ENCODE data around the gene HTRA2.

Gene HTRA2

DNA sequence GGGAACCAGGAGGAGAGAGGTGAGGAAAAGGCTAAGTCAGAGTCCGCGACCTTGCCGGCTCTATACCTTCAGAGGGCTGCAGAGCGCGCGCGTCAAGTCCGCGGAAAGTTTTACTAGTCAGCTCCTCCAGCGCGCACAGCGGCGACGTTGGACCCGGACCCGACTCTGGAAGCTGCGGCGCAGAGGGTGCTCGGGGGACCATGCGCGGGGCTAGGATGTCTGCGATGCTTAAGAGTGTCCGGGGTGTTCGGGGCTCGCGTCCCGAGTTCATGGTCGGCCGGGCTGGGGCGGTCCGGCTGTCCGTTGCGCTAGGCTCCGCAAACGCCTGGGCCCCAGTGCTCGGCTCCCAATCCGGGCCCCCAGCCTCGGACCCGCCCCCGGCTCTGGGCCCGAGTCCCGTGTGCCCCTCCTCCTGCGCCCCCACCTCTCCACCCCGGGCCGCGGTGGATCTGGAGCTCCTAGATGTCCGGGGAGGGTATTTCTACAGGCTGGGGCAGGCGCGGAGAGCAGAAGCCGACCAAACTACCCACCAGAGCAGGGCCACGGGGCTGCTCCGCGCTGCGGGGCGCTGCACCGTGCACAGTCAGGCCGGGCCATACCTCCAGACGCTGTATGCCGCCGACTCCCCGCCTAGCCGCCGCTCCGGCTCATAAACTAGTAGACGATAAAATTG lies 30.3 kb upstream of the HTRA2 start, which contains the start of gene LBX2:
TSS of gene LBX2 (minus strand) at position 337 of the 673 bp plus-strand sequence. CDS start at position 271, 66 bp downstream.
- in situ Hi-C loops (cut with MboI; ENCODE audit: low pct_unique_long_range_greater_than_20kb, low sequenced_read_pairs): no loop called here
- DNase-seq: no peak

DNA sequence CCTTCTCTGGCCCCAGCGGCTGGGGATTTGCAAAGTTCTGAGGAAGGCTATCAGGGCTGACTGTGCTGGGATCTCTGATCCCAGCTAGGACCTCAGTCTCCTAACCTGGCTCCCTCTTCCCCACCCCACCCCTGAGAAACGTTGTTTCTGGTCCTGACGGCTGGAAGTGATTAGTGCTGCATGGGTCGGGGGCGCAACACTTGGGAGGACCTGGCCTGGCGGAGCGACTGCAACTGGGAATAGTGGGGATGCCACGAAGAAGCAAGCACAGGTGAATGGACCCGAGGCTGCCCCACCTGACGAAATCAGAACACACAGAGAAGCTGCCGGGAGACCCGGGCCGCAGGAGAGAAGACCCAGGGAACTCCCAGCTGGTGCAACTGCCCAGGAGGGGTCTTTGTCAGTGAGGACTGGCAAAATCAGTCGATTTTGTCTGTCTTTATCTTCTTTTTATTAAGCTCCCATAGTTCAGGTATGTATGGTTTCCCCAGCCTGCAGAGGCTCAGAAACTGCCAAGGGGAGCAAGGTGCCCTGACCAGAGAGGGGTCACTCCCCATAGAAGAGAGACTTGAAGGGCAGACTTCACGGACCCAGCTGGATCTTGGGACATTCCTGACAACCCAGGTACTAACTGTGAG lies 29.7 kb upstream of the HTRA2 start:
- no peak for DNase-seq
- in situ Hi-C loops (cut with MboI; ENCODE audit: low pct_unique_long_range_greater_than_20kb, low sequenced_read_pairs): no loop called here

DNA sequence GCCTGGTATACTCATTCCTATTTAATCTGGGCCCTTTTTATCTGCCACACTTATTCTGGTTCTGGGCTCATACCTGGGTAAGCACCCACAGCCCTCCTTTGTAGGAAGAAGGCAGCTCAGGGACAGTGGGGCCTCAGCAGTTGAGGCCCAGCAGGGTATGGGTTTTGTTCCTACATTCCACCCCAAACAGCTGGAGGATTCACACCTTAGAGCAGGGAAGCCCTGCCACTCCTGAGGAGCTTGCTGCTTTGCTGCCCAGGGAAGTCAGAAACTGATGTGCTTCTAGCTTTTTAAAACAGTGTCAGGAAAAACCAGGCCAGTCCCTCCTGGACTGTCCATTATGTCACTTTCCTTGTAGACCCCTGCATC lies 29.2 kb upstream of the HTRA2 start:
- in situ Hi-C loops (cut with MboI; ENCODE audit: low pct_unique_long_range_greater_than_20kb, low sequenced_read_pairs): no loop called here

DNA sequence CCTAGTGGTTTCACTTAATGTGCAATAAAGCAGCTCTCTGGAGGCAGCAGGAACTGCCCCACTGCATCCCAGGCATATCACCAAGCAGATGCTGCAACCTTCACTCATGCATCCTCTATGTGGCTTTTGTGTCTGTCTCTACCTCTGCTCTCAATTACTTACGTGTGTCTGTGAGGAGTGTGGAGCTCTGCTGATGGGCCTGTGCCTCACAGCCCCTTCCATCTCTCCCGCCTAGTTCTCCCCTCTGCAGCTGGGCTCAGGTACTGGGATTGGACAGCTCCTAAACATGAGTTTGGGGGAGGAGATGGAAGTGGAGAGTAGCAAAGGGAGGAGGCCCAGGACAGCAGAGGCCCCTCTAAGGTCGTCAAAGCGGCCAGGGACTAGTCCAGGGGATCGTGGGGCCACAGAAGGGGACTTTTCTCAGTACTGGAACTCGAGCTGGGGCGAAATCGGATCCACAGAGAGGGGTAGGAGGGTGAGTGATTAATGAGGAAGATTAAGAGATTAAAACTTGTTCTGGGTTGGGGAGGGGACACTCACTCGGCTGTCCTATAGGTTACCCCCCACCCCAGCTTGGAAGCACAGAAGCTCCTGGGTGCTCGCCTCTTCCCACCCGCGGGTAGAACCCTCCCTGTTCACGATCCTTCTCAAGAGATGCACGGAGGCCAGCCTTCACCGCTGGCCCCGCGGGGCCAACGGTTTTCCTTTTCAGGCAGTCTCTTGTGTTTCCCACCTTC lies 28.2 kb upstream of the HTRA2 start:
- no peak for DNase-seq
- in situ Hi-C loops (cut with MboI; ENCODE audit: low pct_unique_long_range_greater_than_20kb, low sequenced_read_pairs): no loop called here

More for the DNA sequence above, 29.2 kb upstream of the HTRA2 start:
- no peak for DNase-seq

DNA sequence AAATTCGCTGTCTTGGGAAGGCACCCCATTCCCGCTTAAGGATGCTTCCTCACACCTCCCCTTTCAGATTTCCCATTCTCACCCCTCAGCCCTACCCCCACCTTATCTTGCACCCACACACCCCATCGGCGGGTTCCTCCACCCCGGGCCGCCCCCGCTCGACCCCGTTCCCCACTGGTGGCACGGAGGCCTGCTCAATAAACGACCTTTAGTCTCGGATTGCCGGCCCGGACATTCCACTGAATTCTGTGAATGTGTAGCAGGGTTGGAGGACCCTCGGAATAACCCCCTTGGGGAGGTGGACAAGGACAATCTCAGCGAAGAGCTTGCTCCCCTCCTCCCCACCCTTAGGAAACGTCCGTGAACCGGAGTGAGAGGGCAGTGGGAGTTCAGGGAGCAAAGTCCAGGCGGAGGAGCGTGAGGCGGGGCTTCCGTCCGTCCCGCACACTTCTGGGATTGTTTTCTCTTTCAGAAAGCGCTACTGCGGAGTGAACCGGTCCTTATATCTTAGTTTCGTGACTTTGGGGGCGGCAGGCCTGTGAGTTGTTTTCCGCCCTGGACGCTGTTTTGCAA lies 27.5 kb upstream of the HTRA2 start:
- no peak for DNase-seq
- in situ Hi-C loops (cut with MboI; ENCODE audit: low pct_unique_long_range_greater_than_20kb, low sequenced_read_pairs): no loop called here

DNA sequence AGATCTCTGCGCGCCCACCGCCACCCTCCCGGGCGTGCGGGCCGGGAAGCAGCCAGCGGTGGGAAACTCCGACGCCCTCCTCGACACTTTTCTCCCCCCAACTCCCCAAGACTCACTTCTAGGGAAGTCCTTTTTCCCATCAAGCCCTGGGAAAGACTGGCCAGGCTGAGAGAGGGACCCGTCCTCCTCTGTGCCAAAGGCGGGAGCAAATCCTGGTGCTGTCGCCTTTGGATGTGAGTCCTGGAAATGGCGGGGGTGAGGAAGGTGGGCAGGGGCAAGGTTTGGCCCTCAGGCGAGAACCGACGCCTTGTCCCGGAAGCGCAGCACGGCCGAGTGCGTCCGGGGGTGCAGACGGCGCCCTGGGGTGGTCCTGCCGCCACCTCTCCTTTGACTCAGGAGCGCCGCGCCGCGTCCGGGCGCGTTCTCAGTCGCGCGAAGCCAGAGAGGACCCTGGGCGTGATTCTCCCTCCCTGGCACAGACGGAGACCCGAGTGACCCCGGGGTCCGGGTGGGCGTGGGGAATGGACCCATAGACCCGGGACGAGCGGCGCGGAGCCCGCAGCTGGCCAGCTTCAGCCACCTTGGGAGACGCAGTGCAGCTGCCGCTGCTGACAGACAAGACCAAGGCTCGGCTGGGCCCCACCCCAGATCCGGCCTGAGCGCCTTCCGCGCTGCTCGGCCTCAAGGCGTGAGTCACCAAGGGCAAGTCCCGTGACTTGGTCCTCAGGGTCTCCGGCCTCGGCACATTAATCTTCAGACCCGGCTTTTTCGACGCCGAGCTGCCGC lies 26.8 kb upstream of the HTRA2 start:
- in situ Hi-C loops (cut with MboI; ENCODE audit: low pct_unique_long_range_greater_than_20kb, low sequenced_read_pairs): no loop called here
- no peak for DNase-seq

DNA sequence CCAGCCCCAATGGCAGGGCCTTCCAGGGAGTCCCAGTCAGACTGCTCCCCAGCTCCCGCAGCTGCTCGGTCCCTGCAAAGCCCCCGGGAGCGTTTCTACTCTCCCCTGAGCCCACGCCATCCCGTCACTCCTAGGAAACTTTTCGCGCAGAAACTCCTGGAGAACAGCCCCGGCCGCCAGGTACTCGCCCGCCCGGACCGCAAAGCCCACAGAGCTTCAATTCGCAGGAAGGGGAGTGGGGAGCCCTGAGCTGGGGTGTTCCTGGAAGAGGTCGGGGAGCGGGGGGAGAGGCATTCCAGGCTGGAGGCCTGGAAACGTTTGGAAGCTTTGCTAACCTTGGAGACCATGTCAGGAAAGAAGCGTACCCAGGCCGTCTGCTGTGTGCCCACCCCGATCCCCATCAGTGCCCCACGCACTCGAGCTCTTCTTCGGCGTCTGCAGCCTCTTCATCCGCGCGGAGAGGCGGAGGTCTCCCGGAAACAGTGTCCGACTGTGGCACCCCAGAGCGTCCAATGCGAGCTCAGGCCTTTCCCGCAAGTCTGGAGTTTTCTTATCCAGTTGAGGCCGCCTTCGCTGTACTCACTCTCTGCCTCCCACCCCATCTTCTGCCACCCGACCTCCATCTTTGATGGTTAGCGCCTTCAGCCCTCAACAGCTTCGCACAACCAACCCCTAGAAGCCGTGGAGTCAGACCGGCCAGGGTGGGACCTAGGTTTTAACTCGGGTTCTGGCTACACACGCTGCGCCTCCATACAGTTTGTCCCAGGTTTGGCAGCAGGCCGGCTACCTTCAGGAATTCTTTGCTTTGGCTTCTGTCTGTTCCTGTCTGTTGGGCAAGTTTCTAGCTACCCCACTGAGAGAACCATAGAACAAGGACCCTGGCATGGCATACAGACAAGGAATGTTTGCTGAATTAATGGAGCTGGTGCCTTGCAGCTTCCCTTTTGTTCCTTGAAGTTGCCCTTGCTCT lies 25.9 kb upstream of the HTRA2 start:
- in situ Hi-C loops (cut with MboI; ENCODE audit: low pct_unique_long_range_greater_than_20kb, low sequenced_read_pairs): no loop called here
- DNase-seq: no peak

DNA sequence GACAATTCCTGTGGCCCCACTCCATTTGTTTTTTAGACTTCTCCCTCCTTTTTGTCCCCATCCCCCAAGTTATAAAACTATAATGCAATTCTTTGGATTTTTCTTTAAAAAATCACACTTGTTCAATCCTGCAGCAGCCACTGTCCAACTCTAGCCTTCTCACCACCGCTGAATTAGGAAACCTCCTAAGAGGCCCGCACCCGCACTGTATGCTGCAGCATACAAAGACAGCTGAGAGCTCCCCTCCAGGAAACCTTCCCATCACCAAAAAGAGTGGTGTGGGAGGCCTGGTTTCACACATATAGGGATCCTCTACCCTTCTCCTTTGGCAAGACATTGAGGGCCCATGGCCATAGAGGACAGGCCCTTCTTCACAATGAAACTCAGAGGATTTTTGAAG lies 25.1 kb upstream of the HTRA2 start:
- no peak for DNase-seq
- in situ Hi-C loops (cut with MboI; ENCODE audit: low pct_unique_long_range_greater_than_20kb, low sequenced_read_pairs): no loop called here

DNA sequence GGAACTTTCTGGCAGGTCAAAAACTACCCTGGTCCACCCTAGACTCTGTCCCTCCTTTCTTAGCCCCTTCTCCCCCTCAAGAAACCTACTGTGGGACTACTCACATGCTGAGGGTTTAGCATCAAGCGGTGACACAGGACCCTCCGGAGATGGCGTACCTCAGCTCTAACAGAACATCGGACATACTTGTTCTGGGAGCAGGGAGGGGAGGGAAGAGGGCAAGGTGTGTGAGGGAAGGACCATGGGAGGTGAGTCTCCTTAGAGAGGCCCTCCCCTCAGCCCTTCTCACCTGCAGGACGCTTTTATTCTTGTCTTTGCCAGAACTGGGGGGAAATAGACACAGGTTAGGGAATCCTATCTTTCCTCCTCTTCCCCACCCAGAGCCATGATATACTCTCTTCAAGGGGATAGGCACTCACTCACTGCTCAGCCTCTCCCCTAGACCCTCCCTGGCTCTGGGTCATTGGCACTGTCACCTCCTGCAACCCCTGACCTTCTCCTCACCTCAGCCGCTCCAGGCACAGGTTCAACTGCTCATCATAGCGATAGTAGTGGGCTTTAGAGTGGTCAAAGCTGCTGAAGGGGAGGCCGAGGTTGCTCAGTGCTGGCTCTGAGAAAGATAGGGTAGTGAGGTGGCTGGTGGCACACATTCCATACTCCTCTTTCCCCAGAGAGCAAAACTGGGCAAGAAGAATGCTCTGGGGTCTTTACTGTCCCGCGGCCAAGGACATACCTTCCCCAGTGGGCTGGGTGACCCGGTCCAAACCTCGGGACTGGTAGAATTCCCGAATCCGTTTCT lies 24.1 kb upstream of the HTRA2 start:
- in situ Hi-C loops (cut with MboI; ENCODE audit: low pct_unique_long_range_greater_than_20kb, low sequenced_read_pairs): no loop called here
- DNase-seq: no peak

DNA sequence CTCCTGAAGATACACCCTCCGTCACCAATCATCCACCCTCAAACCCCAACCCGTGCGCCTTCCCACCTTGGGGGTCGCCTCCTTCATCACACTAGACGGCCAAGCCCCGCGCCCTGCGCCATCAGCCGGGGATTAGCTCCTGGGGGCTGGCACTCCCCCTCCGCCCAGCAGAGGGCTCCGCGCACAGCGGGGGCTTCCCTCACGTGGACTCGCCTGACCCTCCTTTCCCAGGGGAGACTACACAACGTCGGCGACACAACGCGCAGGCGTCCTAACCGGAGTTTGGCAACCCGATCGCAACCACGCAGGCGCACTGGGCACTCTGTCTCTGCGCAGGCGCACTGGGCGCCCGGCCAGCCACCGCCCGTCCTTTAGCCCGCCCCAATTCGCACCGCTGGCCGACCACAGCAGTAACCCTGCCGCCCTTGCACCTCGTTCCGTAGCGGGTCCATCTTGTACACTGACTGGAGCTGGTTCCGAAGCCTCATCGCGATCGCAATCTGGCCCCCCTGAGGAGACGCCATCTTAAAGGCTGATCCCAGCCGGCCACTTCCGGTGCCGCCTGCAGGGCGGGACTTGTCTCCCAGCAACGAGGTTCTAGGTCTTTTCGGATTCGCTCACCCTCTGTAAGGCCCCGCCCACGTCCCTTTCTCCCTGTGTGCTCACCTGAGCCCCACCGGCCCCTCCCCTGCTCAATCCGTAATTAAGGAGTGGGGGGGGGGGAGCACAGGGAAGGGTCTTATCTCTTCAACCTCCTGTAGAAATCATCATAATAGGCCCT lies 22.4 kb upstream of the HTRA2 start, which contains the start of gene PCGF1:
TSS of gene PCGF1 (minus strand) at position 551 of the 781 bp plus-strand sequence. CDS start at position 524, 27 bp downstream.
- DNase-seq: peak; percentile 97
- in situ Hi-C loops (cut with MboI; ENCODE audit: low pct_unique_long_range_greater_than_20kb, low sequenced_read_pairs): no loop called here

DNA sequence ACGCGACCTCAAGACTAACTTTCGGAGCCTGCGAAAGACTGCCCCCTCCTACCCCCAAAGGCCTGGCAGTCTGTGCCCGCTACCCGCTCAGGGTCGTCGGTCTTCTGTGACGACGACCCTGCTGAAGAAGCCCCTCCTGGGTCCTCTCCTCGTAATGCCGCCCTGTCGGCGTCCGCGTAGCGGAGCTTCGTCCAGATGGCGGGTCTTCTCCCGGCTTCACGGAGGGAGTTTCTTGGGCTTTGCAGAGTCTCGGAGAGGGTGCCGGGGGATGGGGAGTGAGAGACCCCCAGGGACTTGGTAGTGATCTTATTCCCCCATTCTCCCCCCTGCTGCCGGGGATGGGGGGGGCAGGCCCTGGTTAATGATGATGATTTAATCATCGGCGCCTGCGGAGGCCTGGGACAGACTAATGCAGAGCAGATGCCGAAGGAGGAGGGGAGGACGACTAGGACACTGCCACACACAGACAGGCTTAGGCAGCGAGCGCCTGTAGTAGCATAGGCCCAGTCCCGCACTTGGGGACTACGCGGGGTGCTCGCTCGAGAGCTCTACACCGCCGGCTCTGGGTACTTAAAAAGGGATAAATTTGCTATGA lies 21.7 kb upstream of the HTRA2 start:
- in situ Hi-C loops (cut with MboI; ENCODE audit: low pct_unique_long_range_greater_than_20kb, low sequenced_read_pairs): no loop called here
- DNase-seq: no peak

DNA sequence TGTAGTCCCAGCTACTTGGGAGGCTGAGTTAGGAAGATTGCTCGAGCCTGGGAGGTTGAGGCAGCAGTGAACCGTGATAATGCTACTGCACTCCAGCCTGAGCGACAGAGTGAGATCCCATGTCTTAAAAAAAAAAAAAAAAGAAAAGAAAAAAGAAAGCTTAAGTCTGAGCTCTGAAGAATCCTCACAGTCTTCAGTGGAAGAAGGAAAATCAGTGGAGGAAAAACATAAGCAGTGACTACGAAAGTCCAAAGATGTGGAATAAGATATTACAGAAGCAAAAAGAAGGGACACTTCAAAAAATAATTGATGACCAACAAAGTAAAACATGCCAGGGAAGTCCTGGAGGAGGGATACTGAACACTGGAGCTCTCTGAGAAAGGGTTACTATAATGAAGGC lies 19.5 kb upstream of the HTRA2 start:
- in situ Hi-C loops (cut with MboI; ENCODE audit: low pct_unique_long_range_greater_than_20kb, low sequenced_read_pairs): no loop called here
- DNase-seq: no peak

DNA sequence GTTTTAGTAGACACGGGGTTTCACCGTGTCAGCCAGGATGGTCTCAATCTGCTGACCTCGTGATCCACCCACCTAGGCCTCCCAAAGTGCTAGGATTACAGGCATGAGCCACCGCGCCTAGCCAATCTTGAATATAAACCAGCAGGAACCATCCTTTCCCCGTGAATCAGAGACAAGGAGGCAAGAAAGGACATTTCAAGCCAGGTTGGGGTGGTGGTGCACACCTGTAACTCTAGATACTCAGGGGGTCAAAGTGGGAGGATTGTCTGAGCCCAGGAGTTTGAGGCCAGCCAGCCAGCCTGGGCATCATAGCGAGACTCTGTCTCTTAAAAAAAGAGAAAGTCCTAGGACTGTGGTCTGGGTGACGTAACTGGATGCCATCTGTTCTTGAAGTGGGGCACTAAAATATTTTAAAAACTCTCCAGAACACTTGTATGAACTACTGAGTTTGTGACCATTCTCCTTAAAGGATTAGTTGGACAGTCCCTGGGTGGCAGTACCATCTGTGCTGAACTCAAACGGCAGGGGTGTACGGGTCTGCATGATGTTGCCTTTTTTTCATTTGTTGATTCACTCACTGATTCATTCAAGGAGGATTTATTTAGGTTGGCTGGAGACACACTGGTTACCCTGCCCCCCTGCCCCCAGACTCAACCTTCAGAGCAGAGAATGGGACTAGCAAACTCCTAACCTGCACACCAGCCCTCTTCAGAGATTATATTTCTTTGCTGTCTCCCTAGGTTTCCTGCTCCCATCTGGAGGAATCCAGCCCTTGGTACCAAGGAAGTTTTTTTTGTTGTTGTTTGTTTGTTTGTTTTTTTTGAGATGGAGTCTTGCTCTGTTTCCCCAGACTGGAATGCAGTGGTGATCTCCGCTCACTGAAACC lies 18.4 kb upstream of the HTRA2 start:
- in situ Hi-C loops (cut with MboI; ENCODE audit: low pct_unique_long_range_greater_than_20kb, low sequenced_read_pairs): no loop called here
- DNase-seq: no peak

DNA sequence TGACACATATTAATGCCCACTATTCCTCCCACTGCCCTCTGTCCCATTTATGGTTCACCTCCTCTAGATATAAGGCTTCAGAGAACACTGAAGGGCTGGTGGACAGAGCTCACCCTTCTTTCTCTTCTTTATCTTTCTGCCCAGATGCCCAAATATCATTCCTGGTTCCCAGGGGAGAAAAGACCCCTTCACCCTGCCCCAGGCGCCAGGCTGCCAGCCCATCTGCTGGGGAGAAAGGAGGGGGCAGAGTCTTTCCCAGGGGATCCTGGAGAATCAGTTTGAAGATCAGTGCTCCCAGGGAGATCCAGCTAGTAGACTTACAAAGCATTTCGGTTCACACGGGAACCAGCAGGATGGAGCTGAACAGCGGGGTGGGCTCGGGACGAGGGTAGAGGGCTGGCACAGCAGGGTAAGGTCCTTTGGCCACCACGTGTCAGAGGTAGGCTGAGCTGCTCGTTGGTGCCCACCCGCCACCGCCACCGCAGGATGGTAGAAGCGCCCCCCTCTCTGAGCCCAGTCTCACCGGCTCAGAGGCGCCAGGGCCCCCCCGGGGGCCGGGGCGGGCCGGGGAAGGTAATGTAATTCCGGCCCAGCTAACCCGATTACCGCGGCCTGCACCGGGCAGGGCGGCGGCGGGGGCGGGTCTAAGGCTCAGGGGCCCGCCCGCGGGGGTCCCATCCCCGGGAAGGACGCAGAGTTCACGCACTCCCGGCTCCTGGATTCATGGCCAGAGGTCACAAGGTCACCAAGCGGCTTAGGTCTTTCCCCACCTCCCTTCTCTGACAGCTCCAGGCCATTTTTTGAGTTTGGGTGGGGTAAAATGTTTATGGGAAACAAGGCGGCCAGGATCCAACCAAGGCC lies 16.8 kb upstream of the HTRA2 start:
- no peak for DNase-seq
- in situ Hi-C loops (cut with MboI; ENCODE audit: low pct_unique_long_range_greater_than_20kb, low sequenced_read_pairs): no loop called here

Data from KBM-7 (cell line).